ENCODE data around the gene TMPRSS11B.

The TMPRSS11B gene

GRCh38 chr4:68259191-68259590, 13.7 kb upstream of the TMPRSS11B start:
- no peaks in the 10 kb centered on the region for H3K4me1 ChIP-seq (ENCODE audit: control insufficient read depth, insufficient read depth, low read length)
- TF ChIP-seq ZNF391 (tag by site-specific recombination; IDR thresholded peaks at IDR 0.05; ENCODE audit: borderline replicate concordance, low read depth) (no peak), ZBTB1 (tag by site-specific recombination; IDR thresholded peaks at IDR 0.05) (no peak)
- H3K27ac ChIP-seq (ENCODE audit: extremely low read depth, low read depth, low read length) = no peak overlapping the region
- POLR2A ChIA-PET = no interaction called here
- H3K36me3 ChIP-seq (ENCODE audit: control insufficient read depth in 2 of 2, insufficient read depth in 1 of 2, low read length in 2 of 2) = no peaks in the 10 kb centered on the region
- H3K9me3 ChIP-seq (ENCODE audit: control insufficient read depth, insufficient read depth, low read depth, low read length) = no peaks in the 10 kb centered on the region
- CTCF ChIA-PET = interaction anchor here (0.6 kb wide), 1 partner anchor 356 kb away, joined by 3 read pairs; no protein-coding TSS in a partner anchor
- no peak overlapping the region for H3K4me3 ChIP-seq (ENCODE audit: low read depth, low read length)

DNA sequence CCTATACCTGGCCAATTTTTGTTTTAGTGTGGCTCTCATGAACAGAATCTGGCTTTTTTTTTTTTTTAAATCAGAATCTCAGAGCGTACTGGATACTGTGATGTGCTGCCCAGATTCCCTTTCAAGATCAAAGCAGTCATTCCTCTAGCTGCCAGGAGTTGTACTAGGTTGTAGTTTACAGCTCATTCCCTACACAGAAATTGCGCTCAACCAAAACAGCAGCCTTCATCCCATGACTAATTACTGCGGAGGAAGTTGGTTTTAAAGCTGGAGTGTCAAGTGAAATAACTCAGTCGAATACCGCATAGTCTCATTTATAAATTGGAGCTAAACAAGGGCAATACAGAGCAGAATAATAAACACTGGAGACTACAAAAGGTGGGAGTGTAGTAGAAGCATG, 12.2 kb upstream of the TMPRSS11B start:
- CTCF ChIA-PET = no interaction called here
- POLR2A ChIA-PET = no interaction called here
- no peaks in the 10 kb centered on the region for H3K36me3 ChIP-seq (ENCODE audit: control insufficient read depth in 2 of 2, insufficient read depth in 1 of 2, low read length in 2 of 2)
- TF ChIP-seq YY2 (tag by site-specific recombination; IDR thresholded peaks at IDR 0.05) (no peak), SP2 (tag by site-specific recombination; IDR thresholded peaks at IDR 0.05) (no peak), PRDM2 (tag by site-specific recombination; IDR thresholded peaks at IDR 0.05; ENCODE audit: borderline replicate concordance) (no peak), HIC1 (tag by site-specific recombination; IDR thresholded peaks at IDR 0.05) (no peak), ZNF239 (tag by site-specific recombination; IDR thresholded peaks at IDR 0.05) (no peak), ZNF155 (tag by site-specific recombination; IDR thresholded peaks at IDR 0.05) (no peak), ZFP41 (tag by site-specific recombination; IDR thresholded peaks at IDR 0.05; ENCODE audit: borderline replicate concordance) (no peak), GLIS2 (tag by site-specific recombination; IDR thresholded peaks at IDR 0.05) (no peak), ZNF366 (tag by site-specific recombination; conservative IDR thresholded peaks at IDR 0.05) (no peak), ZNF248 (tag by site-specific recombination; IDR thresholded peaks at IDR 0.05) (no peak), ZNF391 (tag by site-specific recombination; IDR thresholded peaks at IDR 0.05; ENCODE audit: borderline replicate concordance, low read depth) (no peak), PATZ1 (tag by site-specific recombination; IDR thresholded peaks at IDR 0.05) (no peak), ZNF175 (tag by site-specific recombination; IDR thresholded peaks at IDR 0.05) (no peak)
- TF ChIP-seq, protein P1, sequence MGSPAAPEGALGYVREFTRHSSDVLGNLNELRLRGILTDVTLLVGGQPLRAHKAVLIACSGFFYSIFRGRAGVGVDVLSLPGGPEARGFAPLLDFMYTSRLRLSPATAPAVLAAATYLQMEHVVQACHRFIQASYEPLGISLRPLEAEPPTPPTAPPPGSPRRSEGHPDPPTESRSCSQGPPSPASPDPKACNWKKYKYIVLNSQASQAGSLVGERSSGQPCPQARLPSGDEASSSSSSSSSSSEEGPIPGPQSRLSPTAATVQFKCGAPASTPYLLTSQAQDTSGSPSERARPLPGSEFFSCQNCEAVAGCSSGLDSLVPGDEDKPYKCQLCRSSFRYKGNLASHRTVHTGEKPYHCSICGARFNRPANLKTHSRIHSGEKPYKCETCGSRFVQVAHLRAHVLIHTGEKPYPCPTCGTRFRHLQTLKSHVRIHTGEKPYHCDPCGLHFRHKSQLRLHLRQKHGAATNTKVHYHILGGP (tag by site-specific recombination; IDR thresholded peaks at IDR 0.05) = no peak
- no peaks in the 10 kb centered on the region for H3K4me1 ChIP-seq (ENCODE audit: control insufficient read depth, insufficient read depth, low read length)
- no peak overlapping the region for H3K27ac ChIP-seq (ENCODE audit: extremely low read depth, low read depth, low read length)
- H3K4me3 ChIP-seq (ENCODE audit: low read depth, low read length) = no peak overlapping the region
- H3K9me3 ChIP-seq (ENCODE audit: control insufficient read depth, insufficient read depth, low read depth, low read length) = no peaks in the 10 kb centered on the region

Data from HEK293 (cell line).